Transverse colon (tissue), 4 donors: ENCODE results near the gene ARPC1B. TPM values are rescaled to one million over a fixed set of nuclear protein-coding genes. Genes with fewer than 3 reads are reported as not detected.

Source experiments
- DNase-seq: peaks from one replicate; pipeline ENCODE4 v3.0.0-alpha.2; 2019
- H3K27ac ChIP-seq, 4 donors: fragments of 200-600 bp; sonication (generic); 2 replicates each; pipeline ENCODE4 v1.5.1; 2016 to 2018; ENCODE audit warnings: inconsistent platforms in 4 of 4
- H3K27me3 ChIP-seq: fragments of 200-600 bp; sonication (generic); 2 replicates; pipeline ENCODE4 v1.5.1; 2017; ENCODE audit warnings: inconsistent platforms
- H3K36me3 ChIP-seq, 4 donors: fragments of 200-600 bp; sonication (generic); 2 replicates each; pipeline ENCODE4 v1.5.1; 2017 to 2019; ENCODE audit warnings: inconsistent platforms in 4 of 4
- H3K4me1 ChIP-seq, 4 donors: fragments of 200-600 bp; sonication (generic); 2 replicates each; pipeline ENCODE4 v1.5.1; 2017 to 2020; ENCODE audit warnings: inconsistent platforms in 4 of 4
- H3K4me3 ChIP-seq, 4 donors: fragments of 200-600 bp; sonication (generic); 1 replicate in 1 of 4; 2 replicates in 3 of 4; pipeline versions ENCODE4 v1.5.1 to v1.6.1; 2017 to 2019; ENCODE audit warnings: inconsistent platforms in 4 of 4
- H3K9me3 ChIP-seq, 2 donors: fragments of 200-600 bp; sonication (generic); 2 replicates each; pipeline ENCODE4 v1.5.1; 2017 to 2019; ENCODE audit warnings: inconsistent platforms in 2 of 2
- CTCF ChIP-seq, 5 experiments: fragments of 200-600 bp in 3 of 5; fragments of 450-650 bp in 2 of 5; sonication (generic) in 3 of 5; IDR thresholded peaks; 1 replicate in 2 of 5; 2 replicates in 3 of 5; pipeline ENCODE4 v1.5.1; 2016 to 2017; ENCODE audit warnings: antibody characterized with exemption in 5 of 5, inconsistent platforms in 3 of 5, mild to moderate bottlenecking in 2 of 5, moderate library complexity in 1 of 5
- EP300 ChIP-seq: sonication (generic); formaldehyde crosslinking; IDR thresholded peaks from one replicate; pipeline ENCODE4 v1.6.1; 2017; ENCODE audit warnings: antibody characterized with exemption, low read depth
- POLR2A ChIP-seq: fragments of 450-650 bp; IDR thresholded peaks from one replicate; pipeline ENCODE4 v1.6.1; 2016; ENCODE audit warnings: antibody characterized with exemption, mild to moderate bottlenecking, moderate library complexity
- POLR2AphosphoS5 ChIP-seq, 3 donors: sonication (generic); formaldehyde crosslinking; IDR thresholded peaks; one replicate each; pipeline ENCODE4 v1.6.1; 2016; ENCODE audit warnings: antibody characterized with exemption in 3 of 3
- WGBS, 2 donors: methylation state at CpG; one replicate each; pipeline ENCODE4 v1.1.5; 2018; ENCODE audit warnings: low coverage in 1 of 2; 5-methylcytosine and 5-hydroxymethylcytosine counted together
- in situ Hi-C, 4 donors: fragments of 200-750 bp; cut with MboI; loops; one replicate each; pipeline versions ENCODE4 v1.15.0 to v1.15.1; 2017; ENCODE audit warnings: low sequenced_read_pairs in 3 of 4, low pct_ligation_motif_present in 1 of 4, low pct_unique_long_range_greater_than_20kb in 1 of 4
- intact Hi-C: fragments of 100-400 bp; cut with DNase I; formaldehyde crosslinking; loops from one replicate; pipeline ENCODE4 v1.15.1; 2023; ENCODE audit warnings: low total_unique reads
- total RNA-seq, 4 donors: library from RNA; depleted of rRNA; stranded (reverse); fragments of >200 nt; gene quantifications; one replicate each; pipeline ENCODE4 v1.1.0, GENCODE V29; 2016

ARPC1B gene
- 100 to 1,000 TPM; 138 to 346 (median 186) TPM for total RNA-seq

DNA sequence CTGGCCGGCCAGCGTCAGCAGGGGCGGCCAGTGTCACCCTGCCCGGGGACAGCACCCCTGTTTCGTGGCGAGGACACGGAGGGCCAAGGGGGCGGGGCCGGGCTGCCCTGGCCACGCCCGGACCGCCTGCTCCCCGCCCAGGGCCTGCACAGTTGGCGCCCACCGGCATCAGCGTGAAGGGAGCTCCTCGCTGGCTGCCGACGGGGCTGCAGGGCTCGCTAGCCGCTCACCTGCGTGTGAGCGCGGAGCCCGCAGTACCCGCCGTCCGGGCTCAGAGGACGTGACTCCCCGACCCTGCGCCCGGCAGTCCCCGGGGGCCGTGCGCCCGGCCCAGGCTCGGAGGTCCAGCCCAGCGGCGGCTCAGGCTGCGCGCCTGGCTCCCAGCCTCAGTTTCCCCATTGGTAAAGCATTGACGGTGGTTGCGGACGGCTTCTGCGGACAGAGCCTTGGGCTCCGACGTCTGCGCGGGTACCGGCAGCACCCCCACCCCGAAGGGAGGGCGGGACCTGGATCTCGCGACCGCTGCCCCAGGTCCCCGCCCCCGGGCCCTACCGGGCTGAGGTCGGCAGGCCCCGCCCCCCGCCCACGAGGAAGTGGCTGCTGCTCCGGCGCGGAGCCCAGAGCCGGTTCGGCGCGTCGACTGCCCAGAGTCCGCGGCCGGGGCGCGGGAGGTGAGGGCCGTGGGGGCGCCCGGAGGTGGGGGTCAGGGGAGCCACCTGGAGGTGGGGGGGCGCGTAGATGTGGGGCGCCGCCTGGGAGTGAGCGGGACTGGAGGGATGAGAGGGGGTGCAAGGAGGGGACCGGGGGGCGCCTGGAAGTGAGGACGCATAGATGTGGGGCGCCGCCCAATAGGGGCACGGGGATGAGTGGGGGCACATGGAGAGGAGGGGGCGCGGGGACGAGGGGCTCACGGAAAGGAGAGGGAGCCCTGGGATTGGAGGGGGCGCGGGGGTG lies at the start of gene ARPC1B:
TSS of gene ARPC1B (plus strand) at position 620 of the 954 bp plus-strand sequence. CDS start 10,985 bp downstream, outside the sequence.
- TF ChIP-seq POLR2A (peak; percentile 78), CTCF (IDR thresholded peaks at IDR 0.05) (no peak), POLR2AphosphoS5 (IDR thresholded peaks at IDR 0.05) (peak; percentile 69 to 93 (median 92))
- WGBS, 2 donors: 0 to 2% methylated on average over 7 to 31 of the region's 95 CpGs
- in situ Hi-C loops (no loop called here), intact Hi-C loops (no loop called here)
- H3K27me3 ChIP-seq: no peaks in the 10 kb centered on the region
- peaks cover 0 to 39% (median 31%) of the 10 kb centered on the region in 4 donors for H3K4me1 ChIP-seq
- H3K4me3 ChIP-seq: peak within 1 kb of the TSS; percentile 61 to 98 (median 84)
- peak; percentile 88 for DNase-seq
- H3K27ac ChIP-seq: peak within 1 kb of the TSS; percentile 93 to 96 (median 95)
- H3K9me3 ChIP-seq: no peaks in the 10 kb centered on the region
- no peaks in the 10 kb centered on the region for H3K36me3 ChIP-seq

GRCh38 chr7:99325001-99325493 lies 49.5 kb upstream of the ARPC1B start:
- WGBS, 2 donors: 7 to 29% methylated on average over 2 to 14 of the region's 14 CpGs
- in situ Hi-C loops: no loop called here
- intact Hi-C loops: loop anchor here (5.0 kb wide), 1 partner anchor 1143 kb away; no protein-coding TSS in a partner anchor
- H3K4me3 ChIP-seq: peak overlapping the region; percentile 87 to 98 (median 91)
- no peak for DNase-seq
- TF ChIP-seq POLR2A: no peak
- TF ChIP-seq EP300: no peak
- TF ChIP-seq POLR2AphosphoS5 (IDR thresholded peaks at IDR 0.05): no peak
- TF ChIP-seq CTCF (IDR thresholded peaks at IDR 0.05): no peak
- H3K27me3 ChIP-seq: no peaks in the 10 kb centered on the region
- peak overlapping the region; percentile 93 to 96 (median 94) for H3K27ac ChIP-seq
- peaks cover 20 to 45% (median 41%) of the 10 kb centered on the region in 4 donors for H3K4me1 ChIP-seq
- H3K36me3 ChIP-seq: no peaks in the 10 kb centered on the region
- H3K9me3 ChIP-seq: no peaks in the 10 kb centered on the region

DNA sequence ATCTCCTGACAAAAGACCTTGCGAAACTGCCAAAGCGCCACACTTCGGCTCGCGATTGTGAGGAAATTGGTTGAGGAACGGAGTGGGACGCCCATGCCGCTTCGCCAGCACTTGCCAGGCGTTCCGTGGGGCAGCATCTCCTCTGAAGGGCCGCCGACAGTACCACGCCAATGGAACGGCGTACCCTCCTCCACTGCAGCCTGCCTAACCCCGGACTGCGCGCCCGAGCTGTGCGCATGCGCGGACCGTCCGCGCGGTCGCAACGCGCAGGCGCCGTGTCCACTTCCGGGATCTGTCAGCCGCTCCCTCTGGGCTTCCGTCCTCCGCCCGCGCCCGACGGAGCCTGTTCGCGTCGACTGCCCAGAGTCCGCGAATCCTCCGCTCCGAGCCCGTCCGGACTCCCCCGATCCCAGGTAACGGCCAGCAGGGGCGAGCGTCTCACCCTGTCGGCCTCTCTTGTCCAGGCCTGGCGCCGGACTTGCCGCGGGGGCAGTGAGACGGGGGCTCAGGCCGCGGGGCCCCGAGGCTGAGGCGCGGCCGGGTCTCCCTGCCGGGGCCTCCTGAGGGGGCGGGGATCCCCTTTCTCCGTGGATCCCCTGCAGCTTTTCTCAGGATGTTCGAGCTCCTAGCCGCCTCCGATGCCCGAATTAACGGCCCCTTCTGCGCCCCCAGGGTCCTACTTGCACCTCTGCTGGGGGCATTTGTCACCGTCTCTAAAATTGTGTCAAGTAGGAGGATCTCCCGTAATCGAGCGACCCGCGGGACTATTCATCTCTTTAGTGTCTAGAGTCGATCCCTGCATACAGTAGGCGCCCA lies 48.7 kb upstream of the ARPC1B start, which contains the start of gene ARPC1A:
TSS of gene ARPC1A (plus strand) at position 307 of the 816 bp plus-strand sequence. CDS start 7,456 bp downstream, outside the sequence.
- H3K4me1 ChIP-seq: peaks cover 24 to 52% (median 45%) of the 10 kb centered on the region in 4 donors

More for the DNA sequence above, 48.7 kb upstream of the ARPC1B start, which contains the start of gene ARPC1A:
- WGBS, 2 donors: 1% methylated on average over 75 of the region's 82 CpGs; no CpG with 5 or more reads in 1 of the 2 donors
- Histone ChIP-seq H3K36me3 (no peaks in the 10 kb centered on the region), H3K27ac (peak within 1 kb of the TSS; percentile 93 to 96 (median 94)), H3K9me3 (no peaks in the 10 kb centered on the region), H3K27me3 (no peaks in the 10 kb centered on the region), H3K4me3 (peak within 1 kb of the TSS; percentile 87 to 98 (median 91))
- TF ChIP-seq CTCF (IDR thresholded peaks at IDR 0.05): peak in 4 of 5 experiments; percentile 19 to 66 (median 35)
- TF ChIP-seq POLR2AphosphoS5 (IDR thresholded peaks at IDR 0.05): peak; percentile 85 to 98 (median 95)
- TF ChIP-seq POLR2A: peak; percentile 89
- TF ChIP-seq EP300: no peak
- in situ Hi-C loops (no loop called here), intact Hi-C loops (loop anchor here (5.0 kb wide), 1 partner anchor 1143 kb away; no protein-coding TSS in a partner anchor)
- DNase-seq: peak; percentile 94
